ENCODE results near the gene DIAPH3. TPM values are rescaled to one million over a fixed set of nuclear protein-coding genes. Genes with fewer than 3 reads are reported as not detected.
A peak's percentile ranks its signal among the peaks of the same experiment; 100 is the strongest.

The DIAPH3 gene
- total RNA-seq, 1 experiment from 2014 or later: 33.9 TPM

- Histone ChIP-seq H3K27ac (no peak overlapping the region), H3K4me3 (no peak overlapping the region), H3K4me1 (replicated peaks) (no peaks in the 10 kb centered on the region), H3K27me3 (replicated peaks) (no peaks in the 10 kb centered on the region), H3K36me3 (peaks cover 21% of the 10 kb centered on the region), H3K9me3 (replicated peaks) (no peaks in the 10 kb centered on the region)
- DNase-seq (ENCODE audit: low read depth in 1 of 2, low spot score in 2 of 2): no peak
These were observed 290.4 kb downstream of the DIAPH3 start for GRCh38 chr13:59873309-59873708.

- Histone ChIP-seq H3K4me3 (no peak overlapping the region), H3K4me1 (replicated peaks) (peaks cover 6% of the 10 kb centered on the region; the same call in 1 of the 2 replicates), H3K27me3 (replicated peaks) (no peaks in the 10 kb centered on the region), H3K27ac (no peak overlapping the region), H3K9me3 (replicated peaks) (no peaks in the 10 kb centered on the region), H3K36me3 (peaks cover 4% of the 10 kb centered on the region)
- no peak for DNase-seq (ENCODE audit: low read depth in 1 of 2, low spot score in 2 of 2)
These were observed 295.9 kb downstream of the DIAPH3 start for GRCh38 chr13:59867867-59868266.

- H3K9me3 ChIP-seq (replicated peaks): no peaks in the 10 kb centered on the region
- no peak overlapping the region for H3K4me3 ChIP-seq
- H3K4me1 ChIP-seq (replicated peaks): peaks cover 6% of the 10 kb centered on the region; the same call in 1 of the 2 replicates
- peaks cover 6% of the 10 kb centered on the region; the same call in 1 of the 2 replicates for H3K36me3 ChIP-seq
- no peaks in the 10 kb centered on the region for H3K27me3 ChIP-seq (replicated peaks)
- H3K27ac ChIP-seq: no peak overlapping the region
- DNase-seq (ENCODE audit: low read depth in 1 of 2, low spot score in 2 of 2): peak in 1 of 2 experiments; percentile 12
These were observed 298.3 kb downstream of the DIAPH3 start for GRCh38 chr13:59865398-59865797.

- H3K4me3 ChIP-seq: no peak overlapping the region
- peaks cover 7% of the 10 kb centered on the region; the same call in 1 of the 2 replicates for H3K36me3 ChIP-seq
- H3K9me3 ChIP-seq (replicated peaks): no peaks in the 10 kb centered on the region
- H3K27me3 ChIP-seq (replicated peaks): no peaks in the 10 kb centered on the region
- H3K4me1 ChIP-seq (replicated peaks): peaks cover 6% of the 10 kb centered on the region; the same call in 1 of the 2 replicates
- DNase-seq (ENCODE audit: low read depth in 1 of 2, low spot score in 2 of 2): no peak
- H3K27ac ChIP-seq: no peak overlapping the region
These were observed 300.1 kb downstream of the DIAPH3 start for GRCh38 chr13:59863621-59864020.

- Histone ChIP-seq H3K4me3 (no peak overlapping the region), H3K36me3 (peaks cover 17% of the 10 kb centered on the region; the same call in 1 of the 2 replicates), H3K27me3 (replicated peaks) (no peaks in the 10 kb centered on the region), H3K9me3 (replicated peaks) (no peaks in the 10 kb centered on the region), H3K4me1 (replicated peaks) (peaks cover 6% of the 10 kb centered on the region; the same call in 1 of the 2 replicates), H3K27ac (no peak overlapping the region)
- no peak for DNase-seq (ENCODE audit: low read depth in 1 of 2, low spot score in 2 of 2)
These were observed 302.1 kb downstream of the DIAPH3 start for GRCh38 chr13:59861676-59862075.

GRCh38 chr13:59856281-59856810 is 307.4 kb downstream of the DIAPH3 start:
- peaks cover 26% of the 10 kb centered on the region for H3K36me3 ChIP-seq
- no peak overlapping the region for H3K27ac ChIP-seq

GRCh38 chr13:59846845-59847620 is 316.7 kb downstream of the DIAPH3 start:
- H3K9me3 ChIP-seq (replicated peaks): no peaks in the 10 kb centered on the region
- H3K4me3 ChIP-seq: no peak overlapping the region
- H3K4me1 ChIP-seq (replicated peaks): peaks cover 10% of the 10 kb centered on the region; the same call in 1 of the 2 replicates
- H3K27ac ChIP-seq: no peak overlapping the region
- H3K36me3 ChIP-seq: peaks cover 3% of the 10 kb centered on the region
- H3K27me3 ChIP-seq (replicated peaks): no peaks in the 10 kb centered on the region
- no peak for DNase-seq (ENCODE audit: low read depth in 1 of 2, low spot score in 2 of 2)

More at GRCh38 chr13:59856281-59856810, 307.4 kb downstream of the DIAPH3 start:
- Histone ChIP-seq H3K4me1 (replicated peaks) (no peaks in the 10 kb centered on the region), H3K9me3 (replicated peaks) (no peaks in the 10 kb centered on the region), H3K27me3 (replicated peaks) (no peaks in the 10 kb centered on the region), H3K4me3 (no peak overlapping the region)
- no peak for DNase-seq (ENCODE audit: low read depth in 1 of 2, low spot score in 2 of 2)

- peaks cover 10% of the 10 kb centered on the region; the same call in 1 of the 2 replicates for H3K4me1 ChIP-seq (replicated peaks)
- H3K4me3 ChIP-seq: no peak overlapping the region
- no peak overlapping the region for H3K27ac ChIP-seq
- no peak for DNase-seq (ENCODE audit: low read depth in 1 of 2, low spot score in 2 of 2)
- no peaks in the 10 kb centered on the region for H3K27me3 ChIP-seq (replicated peaks)
- H3K36me3 ChIP-seq: peaks cover 3% of the 10 kb centered on the region; the same call in 1 of the 2 replicates
- H3K9me3 ChIP-seq (replicated peaks): no peaks in the 10 kb centered on the region
These were observed 320.7 kb downstream of the DIAPH3 start for GRCh38 chr13:59843040-59843439.

- Histone ChIP-seq H3K27ac (no peak overlapping the region), H3K4me3 (no peak overlapping the region), H3K36me3 (peaks cover 3% of the 10 kb centered on the region; the same call in 1 of the 2 replicates), H3K9me3 (replicated peaks) (no peaks in the 10 kb centered on the region), H3K4me1 (replicated peaks) (peaks cover 10% of the 10 kb centered on the region; the same call in 1 of the 2 replicates), H3K27me3 (replicated peaks) (no peaks in the 10 kb centered on the region)
- DNase-seq (ENCODE audit: low read depth in 1 of 2, low spot score in 2 of 2): no peak
These were observed 321.2 kb downstream of the DIAPH3 start for GRCh38 chr13:59842507-59842906.

- peaks cover 2% of the 10 kb centered on the region; the same call in 1 of the 2 replicates for H3K36me3 ChIP-seq
- H3K4me1 ChIP-seq (replicated peaks): peaks cover 15% of the 10 kb centered on the region
- H3K27ac ChIP-seq: no peak overlapping the region
- no peaks in the 10 kb centered on the region for H3K27me3 ChIP-seq (replicated peaks)
- H3K9me3 ChIP-seq (replicated peaks): no peaks in the 10 kb centered on the region
- no peak overlapping the region for H3K4me3 ChIP-seq
- DNase-seq (ENCODE audit: low read depth in 1 of 2, low spot score in 2 of 2): no peak
These were observed 324.5 kb downstream of the DIAPH3 start for GRCh38 chr13:59839186-59839585.

GRCh38 chr13:59837101-59837500 is 326.6 kb downstream of the DIAPH3 start:
- H3K36me3 ChIP-seq: peaks cover 2% of the 10 kb centered on the region
- DNase-seq (ENCODE audit: low read depth in 1 of 2, low spot score in 2 of 2): no peak
- H3K4me1 ChIP-seq (replicated peaks): peaks cover 5% of the 10 kb centered on the region; the same call in 1 of the 2 replicates
- H3K9me3 ChIP-seq (replicated peaks): no peaks in the 10 kb centered on the region
- H3K27me3 ChIP-seq (replicated peaks): no peaks in the 10 kb centered on the region
- no peak overlapping the region for H3K27ac ChIP-seq
- H3K4me3 ChIP-seq: no peak overlapping the region

GRCh38 chr13:59835569-59835968 is 328.2 kb downstream of the DIAPH3 start:
- Histone ChIP-seq H3K36me3 (peaks cover 2% of the 10 kb centered on the region), H3K9me3 (replicated peaks) (no peaks in the 10 kb centered on the region), H3K27ac (no peak overlapping the region), H3K4me3 (no peak overlapping the region), H3K27me3 (replicated peaks) (no peaks in the 10 kb centered on the region), H3K4me1 (replicated peaks) (peaks cover 5% of the 10 kb centered on the region; the same call in 1 of the 2 replicates)
- no peak for DNase-seq (ENCODE audit: low read depth in 1 of 2, low spot score in 2 of 2)

GRCh38 chr13:59834801-59835200 is 328.9 kb downstream of the DIAPH3 start:
- Histone ChIP-seq H3K4me1 (replicated peaks) (peaks cover 5% of the 10 kb centered on the region; the same call in 1 of the 2 replicates), H3K27me3 (replicated peaks) (no peaks in the 10 kb centered on the region), H3K27ac (no peak overlapping the region), H3K4me3 (no peak overlapping the region), H3K9me3 (replicated peaks) (no peaks in the 10 kb centered on the region), H3K36me3 (peaks cover 2% of the 10 kb centered on the region)
- DNase-seq (ENCODE audit: low read depth in 1 of 2, low spot score in 2 of 2): peak in 1 of 2 experiments; percentile 5

- Histone ChIP-seq H3K4me1 (replicated peaks) (0 out of 2 replicates have a peak, but pooled peaks cover under 1% of the 10 kb centered on the region), H3K27ac (no peak overlapping the region), H3K36me3 (no peaks in the 10 kb centered on the region; the same call in 1 of the 2 replicates), H3K27me3 (replicated peaks) (no peaks in the 10 kb centered on the region), H3K4me3 (no peak overlapping the region), H3K9me3 (replicated peaks) (no peaks in the 10 kb centered on the region)
- no peak for DNase-seq (ENCODE audit: low read depth in 1 of 2, low spot score in 2 of 2)
These were observed 334.0 kb downstream of the DIAPH3 start for GRCh38 chr13:59829690-59830089.

Measured in SJSA1 (cell line).